Cortex of kidney (tissue), 1 donor: ENCODE data around the gene NR1D1.

Experiments
- DNase-seq: peaks from one replicate; lab custom pipeline; 2025; lab: John Stamatoyannopoulos, UW

NR1D1 gene

GRCh38 chr17:40062329-40063186 lies 37.8 kb downstream of the NR1D1 start, which contains the start of gene THRA:
Gene THRA, plus strand, starts transcription at chr17:40062965. Its CDS starts 11,524 bp downstream, at chr17:40074489.
- no peak for DNase-seq

- DNase-seq: no peak
These were observed 38.8 kb downstream of the NR1D1 start for GRCh38 chr17:40061609-40062038.

GRCh38 chr17:40060887-40061608 lies 39.3 kb downstream of the NR1D1 start:
- DNase-seq: no peak

- no peak for DNase-seq
These were observed 40.5 kb downstream of the NR1D1 start for GRCh38 chr17:40059729-40060475.

- no peak for DNase-seq
These were observed 41.5 kb downstream of the NR1D1 start for GRCh38 chr17:40058865-40059264.

- no peak for DNase-seq
These were observed 42.1 kb downstream of the NR1D1 start for GRCh38 chr17:40058186-40058784.

- DNase-seq: no peak
These were observed 43.9 kb downstream of the NR1D1 start for GRCh38 chr17:40056379-40057015.
